ENCODE measurements around the gene PADI1. TPM values are rescaled to one million over a fixed set of nuclear protein-coding genes. Genes with fewer than 3 reads are reported as not detected.

The PADI1 gene
- total RNA-seq, 1 experiment from 2014 or later = 0.24 TPM

DNA sequence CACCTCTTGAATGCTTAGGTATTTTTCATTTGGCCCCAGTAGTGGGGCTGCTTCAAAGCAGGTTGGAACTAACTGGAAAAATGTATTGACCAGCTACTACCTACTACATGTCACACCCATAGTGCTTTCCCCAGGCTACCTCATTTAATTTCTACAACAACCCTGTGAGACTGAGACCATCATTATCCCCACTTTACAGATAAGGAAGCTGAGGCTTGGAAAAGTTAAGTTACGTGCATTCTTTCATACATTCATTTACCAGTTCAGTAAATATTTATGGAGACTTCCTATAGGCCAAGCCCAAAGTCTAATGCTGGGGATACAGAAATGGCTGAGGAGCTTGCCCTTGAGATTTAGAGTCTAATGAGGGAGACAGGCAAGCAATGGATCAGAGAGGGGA is 29.5 kb downstream of the PADI1 start:
- Histone ChIP-seq H4K20me1 (ENCODE audit: control insufficient read depth, insufficient read depth, insufficient read length) (no peaks in the 10 kb centered on the region), H2BK20ac (ENCODE audit: low read depth, low read length, poor library complexity, severe bottlenecking) (no peak overlapping the region), H3K27ac (ENCODE audit: insufficient read length, low read depth, low read length) (no peak overlapping the region), H3K18ac (ENCODE audit: insufficient read length, low read depth, low read length) (no peak overlapping the region), H2BK120ac (ENCODE audit: low read depth, low read length, poor library complexity, severe bottlenecking) (no peak overlapping the region), H3K79me2 (ENCODE audit: insufficient read depth, low read length) (no peaks in the 10 kb centered on the region), H4K91ac (ENCODE audit: insufficient read length, low read depth, low read length) (no peak overlapping the region), H3K27me3 (ENCODE audit: insufficient read depth, low read length) (no peaks in the 10 kb centered on the region), H3K9ac (ENCODE audit: extremely low read depth, insufficient read length, low read length) (no peak overlapping the region), H3K23me2 (ENCODE audit: insufficient read length, low read depth, low read length, poor library complexity, severe bottlenecking) (no peaks in the 10 kb centered on the region), H3K14ac (ENCODE audit: insufficient read depth, low read length) (no peak overlapping the region), H2BK5ac (ENCODE audit: insufficient read length, low read length) (no peak overlapping the region), H2AK5ac (ENCODE audit: insufficient read length, low read length) (no peak overlapping the region), H2BK15ac (ENCODE audit: low read depth, low read length) (no peak overlapping the region), H3K9me3 (ENCODE audit: control insufficient read depth, low read depth, low read length) (no peaks in the 10 kb centered on the region), H3T11ph (ENCODE audit: low read length) (no peak overlapping the region), H3K56ac (ENCODE audit: insufficient read length, low read depth, low read length) (no peak overlapping the region), H2AFZ (ENCODE audit: low read length) (no peak overlapping the region), H3K4me1 (ENCODE audit: insufficient read depth, low read length) (no peaks in the 10 kb centered on the region; the same call in 1 of the 2 replicates), H3K23ac (ENCODE audit: insufficient read length, low read depth, low read length) (no peak overlapping the region), H3K79me1 (ENCODE audit: insufficient read depth, low read depth, low read length, poor library complexity, severe bottlenecking) (no peaks in the 10 kb centered on the region), H4K5ac (ENCODE audit: insufficient read length, low read depth, low read length) (no peak overlapping the region), H3K4me2 (ENCODE audit: insufficient read depth, insufficient read length, low read length) (no peak overlapping the region), H4K8ac (replicated peaks; ENCODE audit: insufficient read length, low read depth, low read length) (no peak overlapping the region), H2BK12ac (ENCODE audit: insufficient read length, low read depth, low read length) (no peak overlapping the region), H3K4ac (ENCODE audit: low read depth, low read length) (no peak overlapping the region)
- TF ChIP-seq, protein P1, sequence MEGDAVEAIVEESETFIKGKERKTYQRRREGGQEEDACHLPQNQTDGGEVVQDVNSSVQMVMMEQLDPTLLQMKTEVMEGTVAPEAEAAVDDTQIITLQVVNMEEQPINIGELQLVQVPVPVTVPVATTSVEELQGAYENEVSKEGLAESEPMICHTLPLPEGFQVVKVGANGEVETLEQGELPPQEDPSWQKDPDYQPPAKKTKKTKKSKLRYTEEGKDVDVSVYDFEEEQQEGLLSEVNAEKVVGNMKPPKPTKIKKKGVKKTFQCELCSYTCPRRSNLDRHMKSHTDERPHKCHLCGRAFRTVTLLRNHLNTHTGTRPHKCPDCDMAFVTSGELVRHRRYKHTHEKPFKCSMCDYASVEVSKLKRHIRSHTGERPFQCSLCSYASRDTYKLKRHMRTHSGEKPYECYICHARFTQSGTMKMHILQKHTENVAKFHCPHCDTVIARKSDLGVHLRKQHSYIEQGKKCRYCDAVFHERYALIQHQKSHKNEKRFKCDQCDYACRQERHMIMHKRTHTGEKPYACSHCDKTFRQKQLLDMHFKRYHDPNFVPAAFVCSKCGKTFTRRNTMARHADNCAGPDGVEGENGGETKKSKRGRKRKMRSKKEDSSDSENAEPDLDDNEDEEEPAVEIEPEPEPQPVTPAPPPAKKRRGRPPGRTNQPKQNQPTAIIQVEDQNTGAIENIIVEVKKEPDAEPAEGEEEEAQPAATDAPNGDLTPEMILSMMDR (conservative IDR thresholded peaks at IDR 0.05) = no peak
- H3K27ac Mint-ChIP-seq = no peak overlapping the region
- no peaks in the 10 kb centered on the region for H3K9me3 Mint-ChIP-seq
- no CpG with 5 or more reads among the region's 1 CpG for WGBS (ENCODE audit: extremely low coverage, insufficient read length, low lambda C conversion rate)
- no peak for DNase-seq
- H3K36me3 Mint-ChIP-seq (ENCODE audit: insufficient read depth in 1 of 3, low read depth in 3 of 3) = no peaks in the 10 kb centered on the region
- no peak overlapping the region for H3K4me3 Mint-ChIP-seq
- H3K4me1 Mint-ChIP-seq = peaks cover 9 to 10% of the 10 kb centered on the region in 2 experiments; a peak in 3 of 4 replicates
- H3K27me3 Mint-ChIP-seq (ENCODE audit: low read depth) = no peaks in the 10 kb centered on the region

All from H9 (cell line).